Measurements from ENCODE around the gene TXNRD3. TPM values are rescaled to one million over a fixed set of nuclear protein-coding genes. Genes with fewer than 3 reads are reported as not detected.

The TXNRD3 gene
- total RNA-seq, 4 donors from 2014 or later = 7.8 to 14.7 (median 9.4) TPM

- DNase-seq = no peak
- Histone ChIP-seq H3K9me3 (peaks cover 0 to 4% (median 0%) of the 10 kb centered on the region in 3 donors), H3K36me3 (no peaks in the 10 kb centered on the region), H3K4me1 (no peaks in the 10 kb centered on the region), H3K27ac (no peak overlapping the region), H3K4me3 (no peak overlapping the region), H3K27me3 (peaks cover 0 to 17% (median 0%) of the 10 kb centered on the region in 4 donors)
- intact Hi-C loops (cut with DNase I) = loop anchor here (10.0 kb wide), 1 partner anchor 312 kb away; the partner anchor contains the start of gene PLXNA1
- 62 to 94% methylated on average over 3 to 5 of the region's 6 CpGs for WGBS, 2 donors
- TF ChIP-seq, protein P1, sequence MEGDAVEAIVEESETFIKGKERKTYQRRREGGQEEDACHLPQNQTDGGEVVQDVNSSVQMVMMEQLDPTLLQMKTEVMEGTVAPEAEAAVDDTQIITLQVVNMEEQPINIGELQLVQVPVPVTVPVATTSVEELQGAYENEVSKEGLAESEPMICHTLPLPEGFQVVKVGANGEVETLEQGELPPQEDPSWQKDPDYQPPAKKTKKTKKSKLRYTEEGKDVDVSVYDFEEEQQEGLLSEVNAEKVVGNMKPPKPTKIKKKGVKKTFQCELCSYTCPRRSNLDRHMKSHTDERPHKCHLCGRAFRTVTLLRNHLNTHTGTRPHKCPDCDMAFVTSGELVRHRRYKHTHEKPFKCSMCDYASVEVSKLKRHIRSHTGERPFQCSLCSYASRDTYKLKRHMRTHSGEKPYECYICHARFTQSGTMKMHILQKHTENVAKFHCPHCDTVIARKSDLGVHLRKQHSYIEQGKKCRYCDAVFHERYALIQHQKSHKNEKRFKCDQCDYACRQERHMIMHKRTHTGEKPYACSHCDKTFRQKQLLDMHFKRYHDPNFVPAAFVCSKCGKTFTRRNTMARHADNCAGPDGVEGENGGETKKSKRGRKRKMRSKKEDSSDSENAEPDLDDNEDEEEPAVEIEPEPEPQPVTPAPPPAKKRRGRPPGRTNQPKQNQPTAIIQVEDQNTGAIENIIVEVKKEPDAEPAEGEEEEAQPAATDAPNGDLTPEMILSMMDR (IDR thresholded peaks at IDR 0.05) = no peak
- TF ChIP-seq POLR2A (IDR thresholded peaks at IDR 0.05) = no peak
Observed at GRCh38 chr3:126672741-126673140, 17.8 kb upstream of the TXNRD3 start.

- H3K27me3 ChIP-seq = peaks cover 0 to 17% (median 0%) of the 10 kb centered on the region in 4 donors
- H3K4me3 ChIP-seq = no peak overlapping the region
- no peak overlapping the region for H3K27ac ChIP-seq
- TF ChIP-seq, protein P1 (IDR thresholded peaks at IDR 0.05) = no peak
- no peak for TF ChIP-seq POLR2A (IDR thresholded peaks at IDR 0.05)
- DNase-seq = no peak
- no peaks in the 10 kb centered on the region for H3K4me1 ChIP-seq
- intact Hi-C loops (cut with DNase I) = loop anchor here (10.0 kb wide), 1 partner anchor 312 kb away; the partner anchor contains the start of gene PLXNA1
- H3K36me3 ChIP-seq = no peaks in the 10 kb centered on the region
- peaks cover 0 to 4% (median 0%) of the 10 kb centered on the region in 3 donors for H3K9me3 ChIP-seq
- WGBS, 2 donors = 74 to 89% methylated on average over 4 to 6 of the region's 7 CpGs
Observed at GRCh38 chr3:126672340-126672739, 17.4 kb upstream of the TXNRD3 start.

GRCh38 chr3:126671521-126671920, 16.6 kb upstream of the TXNRD3 start:
- H3K9me3 ChIP-seq = peaks cover 0 to 4% (median 0%) of the 10 kb centered on the region in 3 donors
- no peak for DNase-seq
- WGBS, 2 donors = 36 to 68% methylated on average over 1 of the region's 1 CpG
- no peaks in the 10 kb centered on the region for H3K4me1 ChIP-seq
- intact Hi-C loops (cut with DNase I) = loop anchor here (10.0 kb wide), 1 partner anchor 313 kb away; the partner anchor contains the start of gene PLXNA1
- no peak overlapping the region for H3K27ac ChIP-seq
- H3K27me3 ChIP-seq = peaks cover 0 to 12% (median 0%) of the 10 kb centered on the region in 4 donors
- TF ChIP-seq, protein P1 (IDR thresholded peaks at IDR 0.05) = no peak
- no peak for TF ChIP-seq POLR2A (IDR thresholded peaks at IDR 0.05)
- H3K4me3 ChIP-seq = no peak overlapping the region
- H3K36me3 ChIP-seq = no peaks in the 10 kb centered on the region

DNA sequence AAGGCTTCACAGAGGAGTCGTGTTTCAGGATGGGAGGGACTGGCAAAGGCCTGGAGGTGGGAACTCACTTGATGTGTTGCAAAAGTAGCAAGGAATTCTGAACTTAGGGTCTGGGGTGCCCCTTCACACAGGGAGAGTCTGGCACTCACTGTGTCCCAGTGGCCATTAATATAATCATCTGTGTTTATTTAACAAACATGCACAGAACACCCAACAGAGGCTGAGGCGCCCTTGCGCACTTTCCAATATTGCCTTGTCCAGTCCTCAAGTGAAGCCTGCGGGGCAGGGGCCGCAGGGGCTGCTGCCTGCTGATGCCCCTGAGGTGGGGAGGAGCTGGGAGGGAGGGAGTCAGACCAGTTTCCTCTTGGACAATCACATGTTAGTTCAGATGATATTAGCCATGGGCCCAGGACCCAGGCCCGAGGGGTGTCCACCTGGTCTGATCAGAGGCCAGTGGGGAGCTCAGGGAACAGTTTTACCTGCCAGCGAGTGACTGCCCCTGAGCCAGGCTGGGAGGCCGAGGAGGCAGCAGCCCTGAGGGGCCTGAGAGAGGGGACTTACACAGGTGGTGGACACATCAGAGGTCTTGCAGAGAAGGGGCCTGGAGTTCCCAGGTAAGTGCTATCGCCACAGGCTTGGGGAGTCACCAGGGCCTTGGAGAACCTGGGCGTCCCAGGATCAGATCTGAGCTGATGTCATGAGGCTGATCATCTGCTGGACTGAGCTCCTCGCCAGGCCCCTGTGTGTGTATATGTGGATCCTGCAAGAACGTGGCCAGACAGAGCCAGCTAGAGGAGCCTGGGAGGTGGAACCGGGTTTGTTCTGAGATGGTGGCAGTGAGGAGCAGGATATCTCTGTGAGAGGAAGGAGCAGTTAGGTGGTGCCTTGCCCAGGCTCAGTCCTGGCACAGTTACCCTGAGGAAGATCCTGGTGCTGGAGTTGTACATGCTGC, 13.8 kb upstream of the TXNRD3 start:
- H3K4me3 ChIP-seq = no peak overlapping the region
- H3K27ac ChIP-seq = no peak overlapping the region
- intact Hi-C loops (cut with DNase I) = loop anchor here (10.0 kb wide), 1 partner anchor 786 kb away; no protein-coding TSS in a partner anchor
- no peaks in the 10 kb centered on the region for H3K36me3 ChIP-seq
- TF ChIP-seq, protein P1 (IDR thresholded peaks at IDR 0.05) = no peak
- no peak for TF ChIP-seq POLR2A (IDR thresholded peaks at IDR 0.05)
- 72 to 83% methylated on average over 7 to 10 of the region's 13 CpGs for WGBS, 2 donors
- H3K9me3 ChIP-seq = peaks cover 0 to 2% (median 0%) of the 10 kb centered on the region in 3 donors
- H3K27me3 ChIP-seq = peaks cover 0 to 24% (median 0%) of the 10 kb centered on the region in 4 donors
- H3K4me1 ChIP-seq = no peaks in the 10 kb centered on the region
- DNase-seq = no peak
